ENCODE data around the gene GTF2H3.

GRCh38 chr12:123696646-123697045 is 63.0 kb downstream of the GTF2H3 start:
- TF ChIP-seq, protein P1, sequence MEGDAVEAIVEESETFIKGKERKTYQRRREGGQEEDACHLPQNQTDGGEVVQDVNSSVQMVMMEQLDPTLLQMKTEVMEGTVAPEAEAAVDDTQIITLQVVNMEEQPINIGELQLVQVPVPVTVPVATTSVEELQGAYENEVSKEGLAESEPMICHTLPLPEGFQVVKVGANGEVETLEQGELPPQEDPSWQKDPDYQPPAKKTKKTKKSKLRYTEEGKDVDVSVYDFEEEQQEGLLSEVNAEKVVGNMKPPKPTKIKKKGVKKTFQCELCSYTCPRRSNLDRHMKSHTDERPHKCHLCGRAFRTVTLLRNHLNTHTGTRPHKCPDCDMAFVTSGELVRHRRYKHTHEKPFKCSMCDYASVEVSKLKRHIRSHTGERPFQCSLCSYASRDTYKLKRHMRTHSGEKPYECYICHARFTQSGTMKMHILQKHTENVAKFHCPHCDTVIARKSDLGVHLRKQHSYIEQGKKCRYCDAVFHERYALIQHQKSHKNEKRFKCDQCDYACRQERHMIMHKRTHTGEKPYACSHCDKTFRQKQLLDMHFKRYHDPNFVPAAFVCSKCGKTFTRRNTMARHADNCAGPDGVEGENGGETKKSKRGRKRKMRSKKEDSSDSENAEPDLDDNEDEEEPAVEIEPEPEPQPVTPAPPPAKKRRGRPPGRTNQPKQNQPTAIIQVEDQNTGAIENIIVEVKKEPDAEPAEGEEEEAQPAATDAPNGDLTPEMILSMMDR (IDR thresholded peaks at IDR 0.05): no peak
- TF ChIP-seq EP300 (IDR thresholded peaks at IDR 0.05) (no peak), POLR2AphosphoS5 (IDR thresholded peaks at IDR 0.05) (no peak), POLR2A (IDR thresholded peaks at IDR 0.05) (no peak)
